HEK293 (cell line): Measurements from ENCODE around the gene LMNA.

Source experiments
- GLI4 ChIP-seq: fragments of 450-650 bp; formaldehyde crosslinking; IDR thresholded peaks from 2 replicates; pipeline ENCODE4 v1.5.1; 2016; ENCODE audit warnings: missing biosample characterization, missing genetic modification characterization
- MZF1 ChIP-seq: fragments of 450-650 bp; formaldehyde crosslinking; IDR thresholded peaks from 2 replicates; pipeline ENCODE4 v1.5.1; 2017; ENCODE audit warnings: missing biosample characterization, missing genetic modification characterization, borderline replicate concordance
- YY2 ChIP-seq: fragments of 450-650 bp; formaldehyde crosslinking; IDR thresholded peaks from 2 replicates; pipeline ENCODE4 v1.5.1; 2016; ENCODE audit warnings: missing biosample characterization, missing genetic modification characterization
- ZBTB17 ChIP-seq: fragments of 450-650 bp; formaldehyde crosslinking; IDR thresholded peaks from 2 replicates; pipeline ENCODE4 v1.5.1; 2016; ENCODE audit warnings: missing biosample characterization, missing genetic modification characterization
- ZBTB48 ChIP-seq: fragments of 450-650 bp; formaldehyde crosslinking; IDR thresholded peaks from 2 replicates; pipeline ENCODE4 v1.5.1; 2016; ENCODE audit warnings: missing biosample characterization, missing genetic modification characterization
- ZBTB8A ChIP-seq: fragments of 450-650 bp; formaldehyde crosslinking; IDR thresholded peaks from 2 replicates; pipeline ENCODE4 v1.5.1; 2016; ENCODE audit warnings: missing biosample characterization, missing genetic modification characterization
- ZFHX2 ChIP-seq: fragments of 450-650 bp; formaldehyde crosslinking; conservative IDR thresholded peaks from 2 replicates; pipeline ENCODE4 v1.5.1; 2016; ENCODE audit warnings: missing biosample characterization, missing genetic modification characterization
- ZNF138 ChIP-seq: fragments of 450-650 bp; formaldehyde crosslinking; IDR thresholded peaks from 2 replicates; pipeline ENCODE4 v1.5.1; 2016; ENCODE audit warnings: missing biosample characterization, missing genetic modification characterization, borderline replicate concordance
- ZNF16 ChIP-seq: fragments of 450-650 bp; formaldehyde crosslinking; IDR thresholded peaks from 2 replicates; pipeline ENCODE4 v1.5.1; 2016; ENCODE audit warnings: low read depth, missing biosample characterization, missing genetic modification characterization
- ZNF174 ChIP-seq: fragments of 450-650 bp; formaldehyde crosslinking; IDR thresholded peaks from 2 replicates; pipeline ENCODE4 v1.5.0; 2017; ENCODE audit warnings: missing biosample characterization, mild to moderate bottlenecking, missing genetic modification characterization
- ZNF19 ChIP-seq: fragments of 450-650 bp; formaldehyde crosslinking; IDR thresholded peaks from 2 replicates; pipeline ENCODE4; 2016; ENCODE audit warnings: missing biosample characterization, missing genetic modification characterization, low read depth
- ZNF2 ChIP-seq: fragments of 450-650 bp; formaldehyde crosslinking; IDR thresholded peaks from 2 replicates; pipeline ENCODE4 v1.5.1; 2016; ENCODE audit warnings: missing biosample characterization, missing genetic modification characterization
- ZNF292 ChIP-seq: fragments of 450-650 bp; formaldehyde crosslinking; IDR thresholded peaks from 2 replicates; pipeline ENCODE4 v1.5.1; 2016; ENCODE audit warnings: low read depth, missing biosample characterization, missing genetic modification characterization, borderline replicate concordance
- ZNF48 ChIP-seq: fragments of 450-650 bp; formaldehyde crosslinking; IDR thresholded peaks from 2 replicates; pipeline ENCODE4 v1.5.1; 2016; ENCODE audit warnings: missing biosample characterization, missing genetic modification characterization
- ZNF510 ChIP-seq: fragments of 450-650 bp; formaldehyde crosslinking; IDR thresholded peaks from 2 replicates; pipeline ENCODE4 v1.5.1; 2018; ENCODE audit warnings: mild to moderate bottlenecking, missing genetic modification characterization, missing biosample characterization; ENCODE audit not compliant: insufficient replicate concordance
- ZNF521 ChIP-seq: fragments of 450-650 bp; formaldehyde crosslinking; IDR thresholded peaks from 2 replicates; pipeline ENCODE4 v1.5.1; 2017; ENCODE audit warnings: missing biosample characterization, mild to moderate bottlenecking, missing genetic modification characterization
- ZNF560 ChIP-seq: fragments of 450-650 bp; formaldehyde crosslinking; IDR thresholded peaks from 2 replicates; pipeline ENCODE4 v1.5.1; 2017; ENCODE audit warnings: missing biosample characterization, missing genetic modification characterization, borderline replicate concordance
- ZNF561 ChIP-seq: fragments of 450-650 bp; IDR thresholded peaks from 2 replicates; pipeline ENCODE4 v1.5.1; 2018; ENCODE audit warnings: missing biosample characterization, missing genetic modification characterization, borderline replicate concordance
- ZNF621 ChIP-seq: fragments of 450-650 bp; formaldehyde crosslinking; IDR thresholded peaks from 2 replicates; pipeline ENCODE4 v1.5.1; 2017; ENCODE audit warnings: missing biosample characterization, missing genetic modification characterization
- ZNF629 ChIP-seq: fragments of 450-650 bp; formaldehyde crosslinking; IDR thresholded peaks from 2 replicates; pipeline ENCODE4 v1.5.1; 2017; ENCODE audit warnings: missing biosample characterization, missing genetic modification characterization
- ZNF660 ChIP-seq: fragments of 450-650 bp; IDR thresholded peaks from 2 replicates; pipeline ENCODE4 v1.5.1; 2018; ENCODE audit warnings: missing biosample characterization, mild to moderate bottlenecking, missing genetic modification characterization
- ZNF677 ChIP-seq: fragments of 450-650 bp; IDR thresholded peaks from 2 replicates; pipeline ENCODE4 v1.5.0; 2018; ENCODE audit warnings: missing biosample characterization, mild to moderate bottlenecking, missing genetic modification characterization, moderate library complexity
- ZNF768 ChIP-seq: fragments of 450-650 bp; formaldehyde crosslinking; IDR thresholded peaks from 2 replicates; pipeline ENCODE4 v1.5.1; 2018; ENCODE audit warnings: missing biosample characterization, mild to moderate bottlenecking, missing genetic modification characterization
- ZNF785 ChIP-seq: fragments of 450-650 bp; formaldehyde crosslinking; IDR thresholded peaks from 2 replicates; pipeline ENCODE4 v1.5.1; 2016; ENCODE audit warnings: missing biosample characterization, missing genetic modification characterization
- ZNF830 ChIP-seq: fragments of 450-650 bp; IDR thresholded peaks from 2 replicates; pipeline ENCODE4 v1.5.0; 2018; ENCODE audit warnings: missing biosample characterization, missing genetic modification characterization, low read depth, mild to moderate bottlenecking, moderate library complexity
- ZSCAN23 ChIP-seq: fragments of 450-650 bp; formaldehyde crosslinking; IDR thresholded peaks from 2 replicates; pipeline ENCODE4 v1.5.1; 2016; ENCODE audit warnings: missing biosample characterization, missing genetic modification characterization
- TF ChIP-seq, protein P1 (sequence below): fragments of 450-650 bp; formaldehyde crosslinking; IDR thresholded peaks from 2 replicates; pipeline ENCODE4 v1.5.1; 2016; ENCODE audit warnings: missing biosample characterization, missing genetic modification characterization
- TF ChIP-seq, protein P2 (sequence below): fragments of 450-650 bp; formaldehyde crosslinking; IDR thresholded peaks from 2 replicates; pipeline ENCODE4 v1.5.1; 2016; ENCODE audit warnings: missing biosample characterization, missing genetic modification characterization, low read depth
- TF ChIP-seq, protein P3 (sequence below): fragments of 450-650 bp; formaldehyde crosslinking; IDR thresholded peaks from 2 replicates; pipeline ENCODE4 v1.5.1; 2017; ENCODE audit warnings: missing biosample characterization, mild to moderate bottlenecking, missing genetic modification characterization, moderate library complexity
- TF ChIP-seq, protein P4 (sequence below): fragments of 450-650 bp; formaldehyde crosslinking; IDR thresholded peaks from 2 replicates; pipeline ENCODE4 v1.5.1; 2016; ENCODE audit warnings: missing biosample characterization, missing genetic modification characterization
- TF ChIP-seq, protein P5 (sequence below): fragments of 450-650 bp; formaldehyde crosslinking; IDR thresholded peaks from 2 replicates; pipeline ENCODE4 v1.5.1; 2016; ENCODE audit warnings: missing biosample characterization, missing genetic modification characterization
- TF ChIP-seq, protein P6 (sequence below): fragments of 450-650 bp; formaldehyde crosslinking; IDR thresholded peaks from 2 replicates; pipeline ENCODE4 v1.5.1; 2016; ENCODE audit warnings: missing biosample characterization, missing genetic modification characterization

The LMNA gene

DNA sequence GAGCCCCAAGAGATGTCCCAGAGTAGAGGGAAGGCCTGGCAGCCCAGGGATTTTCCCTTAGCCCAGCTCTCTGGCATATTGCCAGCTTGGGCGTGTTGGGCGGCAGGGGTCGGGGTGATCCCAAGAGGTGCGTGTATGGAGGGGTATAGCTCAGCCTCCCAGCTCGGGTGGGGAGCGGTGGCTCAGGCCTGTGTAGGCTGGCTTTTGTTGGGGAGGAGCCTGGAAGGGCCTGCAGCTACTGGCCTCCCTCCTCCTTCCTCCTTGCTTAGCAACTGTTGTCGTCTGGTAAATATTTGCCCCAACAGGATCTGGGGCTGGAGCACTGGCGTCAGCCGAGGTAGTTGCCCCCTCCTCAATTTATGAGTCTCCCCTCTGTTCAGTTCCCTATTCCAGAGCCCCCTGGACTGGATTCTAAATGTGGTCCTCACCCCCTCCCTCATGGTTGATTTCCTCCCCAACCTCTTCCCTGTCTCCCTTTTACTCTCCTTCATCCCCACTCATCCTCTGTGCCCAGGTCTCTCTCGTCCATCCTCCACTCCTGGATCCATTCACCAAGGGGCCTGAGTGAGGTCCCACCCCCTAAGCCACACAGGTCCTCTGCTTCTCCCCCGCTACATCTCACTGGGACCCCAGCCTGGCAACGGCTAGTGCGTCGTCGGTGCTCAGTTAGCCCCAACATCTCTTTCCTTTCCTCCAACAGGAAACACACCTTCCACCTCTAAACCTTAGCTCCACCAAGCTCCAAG is 10.3 kb upstream of the LMNA start (continued):
- TF ChIP-seq, protein P1, sequence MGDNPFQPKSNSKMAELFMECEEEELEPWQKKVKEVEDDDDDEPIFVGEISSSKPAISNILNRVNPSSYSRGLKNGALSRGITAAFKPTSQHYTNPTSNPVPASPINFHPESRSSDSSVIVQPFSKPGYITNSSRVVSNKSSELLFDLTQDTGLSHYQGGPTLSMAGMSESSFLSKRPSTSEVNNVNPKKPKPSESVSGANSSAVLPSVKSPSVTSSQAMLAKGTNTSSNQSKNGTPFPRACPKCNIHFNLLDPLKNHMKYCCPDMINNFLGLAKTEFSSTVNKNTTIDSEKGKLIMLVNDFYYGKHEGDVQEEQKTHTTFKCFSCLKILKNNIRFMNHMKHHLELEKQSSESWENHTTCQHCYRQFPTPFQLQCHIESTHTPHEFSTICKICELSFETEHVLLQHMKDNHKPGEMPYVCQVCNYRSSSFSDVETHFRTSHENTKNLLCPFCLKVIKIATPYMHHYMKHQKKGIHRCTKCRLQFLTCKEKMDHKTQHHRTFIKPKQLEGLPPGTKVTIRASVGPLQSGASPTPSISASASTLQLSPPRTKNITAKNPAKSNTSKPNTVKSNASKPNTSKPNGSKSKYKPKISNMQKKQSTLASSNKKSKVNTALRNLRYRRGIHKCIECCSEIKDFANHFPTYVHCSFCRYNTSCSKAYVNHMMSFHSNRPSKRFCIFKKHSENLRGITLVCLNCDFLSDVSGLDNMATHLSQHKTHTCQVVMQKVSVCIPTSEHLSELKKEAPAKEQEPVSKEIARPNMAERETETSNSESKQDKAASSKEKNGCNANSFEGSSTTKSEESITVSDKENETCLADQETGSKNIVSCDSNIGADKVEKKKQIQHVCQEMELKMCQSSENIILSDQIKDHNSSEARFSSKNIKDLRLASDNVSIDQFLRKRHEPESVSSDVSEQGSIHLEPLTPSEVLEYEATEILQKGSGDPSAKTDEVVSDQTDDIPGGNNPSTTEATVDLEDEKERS (tag by site-specific recombination): no peak
- TF ChIP-seq ZNF560 (tag by site-specific recombination) (no peak), ZNF660 (tag by site-specific recombination) (no peak), ZNF2 (tag by site-specific recombination) (no peak), ZNF292 (no peak), ZBTB8A (tag by site-specific recombination) (peak; percentile 69), GLI4 (tag by site-specific recombination) (no peak), ZNF138 (tag by site-specific recombination) (no peak), ZNF521 (tag by site-specific recombination) (no peak), ZNF174 (no peak), ZBTB48 (tag by site-specific recombination) (0 out of 2 replicates have a peak, but pooled peaks have one; percentile 70), ZNF510 (tag by site-specific recombination) (no peak), ZNF830 (no peak), ZSCAN23 (no peak), ZNF19 (tag by site-specific recombination) (no peak), ZNF16 (tag by site-specific recombination) (no peak), ZFHX2 (tag by site-specific recombination) (peak; percentile 25), ZNF629 (no peak), ZNF48 (no peak), ZNF677 (no peak), ZNF768 (tag by site-specific recombination) (no peak), MZF1 (tag by site-specific recombination) (no peak), ZNF785 (tag by site-specific recombination) (no peak), ZNF621 (no peak), ZNF561 (no peak), YY2 (tag by site-specific recombination) (no peak), ZBTB17 (peak; percentile 14)
- TF ChIP-seq, protein P2, sequence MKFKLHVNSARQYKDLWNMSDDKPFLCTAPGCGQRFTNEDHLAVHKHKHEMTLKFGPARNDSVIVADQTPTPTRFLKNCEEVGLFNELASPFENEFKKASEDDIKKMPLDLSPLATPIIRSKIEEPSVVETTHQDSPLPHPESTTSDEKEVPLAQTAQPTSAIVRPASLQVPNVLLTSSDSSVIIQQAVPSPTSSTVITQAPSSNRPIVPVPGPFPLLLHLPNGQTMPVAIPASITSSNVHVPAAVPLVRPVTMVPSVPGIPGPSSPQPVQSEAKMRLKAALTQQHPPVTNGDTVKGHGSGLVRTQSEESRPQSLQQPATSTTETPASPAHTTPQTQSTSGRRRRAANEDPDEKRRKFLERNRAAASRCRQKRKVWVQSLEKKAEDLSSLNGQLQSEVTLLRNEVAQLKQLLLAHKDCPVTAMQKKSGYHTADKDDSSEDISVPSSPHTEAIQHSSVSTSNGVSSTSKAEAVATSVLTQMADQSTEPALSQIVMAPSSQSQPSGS: no peak
- TF ChIP-seq, protein P3, sequence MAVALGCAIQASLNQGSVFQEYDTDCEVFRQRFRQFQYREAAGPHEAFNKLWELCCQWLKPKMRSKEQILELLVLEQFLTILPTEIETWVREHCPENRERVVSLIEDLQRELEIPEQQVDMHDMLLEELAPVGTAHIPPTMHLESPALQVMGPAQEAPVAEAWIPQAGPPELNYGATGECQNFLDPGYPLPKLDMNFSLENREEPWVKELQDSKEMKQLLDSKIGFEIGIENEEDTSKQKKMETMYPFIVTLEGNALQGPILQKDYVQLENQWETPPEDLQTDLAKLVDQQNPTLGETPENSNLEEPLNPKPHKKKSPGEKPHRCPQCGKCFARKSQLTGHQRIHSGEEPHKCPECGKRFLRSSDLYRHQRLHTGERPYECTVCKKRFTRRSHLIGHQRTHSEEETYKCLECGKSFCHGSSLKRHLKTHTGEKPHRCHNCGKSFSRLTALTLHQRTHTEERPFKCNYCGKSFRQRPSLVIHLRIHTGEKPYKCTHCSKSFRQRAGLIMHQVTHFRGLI (tag by site-specific recombination): no peak; the same call in 1 of the 2 replicates
- TF ChIP-seq, protein P4, sequence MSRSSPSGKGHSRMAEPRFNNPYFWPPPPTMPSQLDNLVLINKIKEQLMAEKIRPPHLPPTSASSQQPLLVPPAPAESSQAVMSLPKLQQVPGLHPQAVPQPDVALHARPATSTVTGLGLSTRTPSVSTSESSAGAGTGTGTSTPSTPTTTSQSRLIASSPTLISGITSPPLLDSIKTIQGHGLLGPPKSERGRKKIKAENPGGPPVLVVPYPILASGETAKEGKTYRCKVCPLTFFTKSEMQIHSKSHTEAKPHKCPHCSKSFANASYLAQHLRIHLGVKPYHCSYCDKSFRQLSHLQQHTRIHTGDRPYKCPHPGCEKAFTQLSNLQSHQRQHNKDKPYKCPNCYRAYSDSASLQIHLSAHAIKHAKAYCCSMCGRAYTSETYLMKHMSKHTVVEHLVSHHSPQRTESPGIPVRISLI (tag by site-specific recombination): no peak
- TF ChIP-seq, protein P5, sequence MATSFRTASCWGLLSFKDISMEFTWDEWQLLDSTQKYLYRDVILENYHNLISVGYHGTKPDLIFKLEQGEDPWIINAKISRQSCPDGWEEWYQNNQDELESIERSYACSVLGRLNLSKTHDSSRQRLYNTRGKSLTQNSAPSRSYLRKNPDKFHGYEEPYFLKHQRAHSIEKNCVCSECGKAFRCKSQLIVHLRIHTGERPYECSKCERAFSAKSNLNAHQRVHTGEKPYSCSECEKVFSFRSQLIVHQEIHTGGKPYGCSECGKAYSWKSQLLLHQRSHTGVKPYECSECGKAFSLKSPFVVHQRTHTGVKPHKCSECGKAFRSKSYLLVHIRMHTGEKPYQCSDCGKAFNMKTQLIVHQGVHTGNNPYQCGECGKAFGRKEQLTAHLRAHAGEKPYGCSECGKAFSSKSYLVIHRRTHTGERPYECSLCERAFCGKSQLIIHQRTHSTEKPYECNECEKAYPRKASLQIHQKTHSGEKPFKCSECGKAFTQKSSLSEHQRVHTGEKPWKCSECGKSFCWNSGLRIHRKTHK: no peak
- TF ChIP-seq, protein P6, sequence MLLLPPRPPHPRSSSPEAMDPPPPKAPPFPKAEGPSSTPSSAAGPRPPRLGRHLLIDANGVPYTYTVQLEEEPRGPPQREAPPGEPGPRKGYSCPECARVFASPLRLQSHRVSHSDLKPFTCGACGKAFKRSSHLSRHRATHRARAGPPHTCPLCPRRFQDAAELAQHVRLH (tag by site-specific recombination): no peak
